ENCODE measurements around the gene PSMB3. TPM values are rescaled to one million over a fixed set of nuclear protein-coding genes. Genes with fewer than 3 reads are reported as not detected.

PSMB3 gene
- total RNA-seq, 1 experiment from 2014 or later: 239 TPM

DNA sequence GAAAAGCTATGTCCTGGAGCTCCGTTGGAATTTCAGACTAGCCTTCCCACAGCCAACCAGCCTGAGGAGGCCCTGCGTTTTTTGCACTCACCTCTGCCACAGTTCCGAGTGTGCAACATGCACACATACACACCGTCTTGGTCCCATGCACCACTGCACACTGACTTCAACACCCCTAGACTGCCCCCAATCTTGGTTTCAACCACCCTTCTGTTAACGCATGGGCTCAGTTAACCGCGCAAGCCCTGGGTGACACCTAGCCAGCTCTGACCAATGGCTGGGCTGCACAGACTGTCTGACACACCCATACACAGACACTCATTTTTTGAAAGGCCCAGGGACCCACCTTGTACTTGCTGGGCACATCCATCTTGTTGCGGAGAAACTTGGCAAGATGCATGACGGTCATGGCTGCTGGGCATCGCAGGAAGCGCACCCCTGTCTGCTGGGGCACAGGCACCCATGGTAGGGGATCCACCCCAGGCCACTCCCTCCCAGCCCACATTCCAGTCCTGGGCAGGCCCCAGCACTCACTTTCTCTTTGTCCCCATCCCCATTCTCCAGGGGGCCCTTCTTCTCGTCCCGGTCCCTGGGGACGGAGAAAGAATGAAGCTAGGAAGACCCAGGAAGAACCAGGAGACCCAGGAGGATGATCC, 14.4 kb upstream of the PSMB3 start:
- H3K36me3 ChIP-seq: peaks cover 45% of the 10 kb centered on the region
- H3K27ac ChIP-seq: no peak overlapping the region

DNA sequence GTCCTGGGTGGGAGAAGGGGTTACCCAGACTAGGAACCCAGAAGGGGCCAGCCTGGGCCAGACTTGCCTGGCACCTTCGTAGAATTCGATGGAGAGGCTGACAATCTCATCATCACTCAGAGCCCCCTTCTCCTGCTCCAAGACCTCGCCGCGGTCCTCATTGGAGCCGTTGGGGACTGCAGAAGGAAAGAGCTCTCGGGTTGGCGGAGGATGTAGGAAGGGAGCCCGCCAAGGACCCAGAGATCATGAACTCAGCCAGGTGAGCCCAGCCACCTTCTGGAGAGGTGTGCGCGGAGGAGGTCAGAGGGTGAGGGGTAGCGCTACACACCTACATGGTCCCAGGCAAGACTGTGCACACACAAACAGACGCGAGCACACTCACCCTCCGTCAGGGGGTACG, 13.9 kb upstream of the PSMB3 start:
- Histone ChIP-seq H3K9me3 (replicated peaks) (no peaks in the 10 kb centered on the region), H3K36me3 (peaks cover 42% of the 10 kb centered on the region), H3K4me3 (no peak overlapping the region), H3K4me1 (peaks cover 36% of the 10 kb centered on the region), H3K27ac (no peak overlapping the region), H3K27me3 (no peaks in the 10 kb centered on the region)
- no peak for DNase-seq

More for the DNA sequence above, 14.4 kb upstream of the PSMB3 start:
- Histone ChIP-seq H3K4me3 (no peak overlapping the region), H3K9me3 (replicated peaks) (no peaks in the 10 kb centered on the region), H3K27me3 (no peaks in the 10 kb centered on the region), H3K4me1 (peaks cover 31% of the 10 kb centered on the region)
- DNase-seq: no peak

DNA sequence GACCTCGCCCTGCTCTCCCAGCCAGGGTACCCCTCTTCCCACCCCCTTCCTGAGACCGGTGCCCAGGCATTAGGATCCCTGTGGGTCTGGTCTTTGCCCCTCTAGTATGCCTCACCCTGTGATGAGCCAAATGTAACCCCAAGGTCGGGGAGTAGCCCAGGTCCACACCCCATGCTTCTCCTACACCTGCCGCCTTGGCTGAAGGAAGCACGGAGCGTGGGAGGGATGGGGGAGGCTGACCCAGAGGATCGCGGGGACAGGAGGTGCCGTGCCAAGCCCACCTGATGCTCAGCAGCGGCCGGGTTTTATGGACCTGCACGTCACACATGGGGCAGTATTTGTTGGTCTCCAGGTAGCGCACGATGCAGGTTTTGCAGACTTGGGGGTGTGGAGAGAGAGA, 13.2 kb upstream of the PSMB3 start:
- Histone ChIP-seq H3K27ac (no peak overlapping the region), H3K4me1 (peaks cover 37% of the 10 kb centered on the region), H3K27me3 (no peaks in the 10 kb centered on the region), H3K9me3 (replicated peaks) (no peaks in the 10 kb centered on the region), H3K36me3 (peaks cover 38% of the 10 kb centered on the region), H3K4me3 (no peak overlapping the region)
- DNase-seq: no peak

DNA sequence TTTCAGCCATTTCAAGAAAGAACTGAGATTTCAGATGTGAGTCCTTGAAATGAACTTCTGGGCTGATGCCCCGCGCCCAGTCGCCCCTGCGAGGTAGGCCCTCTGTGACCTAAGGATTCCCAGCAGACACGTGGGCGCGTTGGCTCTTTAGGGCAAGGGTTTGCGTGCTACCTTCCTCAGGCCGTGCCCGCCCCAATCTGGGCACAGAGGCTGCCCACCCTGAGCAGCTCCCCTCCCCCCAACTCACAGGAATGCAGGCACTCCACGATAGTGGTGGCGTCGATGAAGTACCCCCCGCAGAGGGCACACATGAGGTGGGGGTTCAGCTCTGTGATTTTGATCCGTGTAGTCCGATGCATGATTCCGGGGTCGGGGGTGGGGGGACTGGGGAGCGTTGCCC, 12.5 kb upstream of the PSMB3 start:
- Histone ChIP-seq H3K27ac (no peak overlapping the region), H3K36me3 (peaks cover 33% of the 10 kb centered on the region), H3K9me3 (replicated peaks) (no peaks in the 10 kb centered on the region), H3K27me3 (no peaks in the 10 kb centered on the region), H3K4me3 (no peak overlapping the region), H3K4me1 (peaks cover 37% of the 10 kb centered on the region)
- no peak for DNase-seq

DNA sequence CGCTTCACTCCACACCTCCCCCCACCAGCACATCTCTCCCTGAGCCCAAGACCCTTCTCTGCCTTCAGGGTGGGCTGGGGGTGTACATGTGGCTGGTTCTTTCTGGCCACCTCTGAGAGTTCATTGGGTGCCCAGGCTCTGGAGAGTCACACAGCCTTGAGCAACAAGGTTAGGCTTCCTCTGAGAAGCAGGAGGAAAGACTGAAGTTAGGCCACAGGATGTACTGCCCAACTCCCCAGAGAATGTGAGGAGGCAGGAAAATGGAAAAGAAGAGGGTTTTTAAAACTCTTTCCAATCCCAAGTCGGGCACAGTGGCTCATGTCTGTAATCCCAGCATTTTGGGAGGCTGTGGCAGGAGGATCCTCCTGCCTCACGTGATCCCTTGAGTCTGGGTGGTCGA, 11.7 kb upstream of the PSMB3 start:
- Histone ChIP-seq H3K4me1 (peaks cover 35% of the 10 kb centered on the region), H3K27me3 (no peaks in the 10 kb centered on the region), H3K9me3 (replicated peaks) (no peaks in the 10 kb centered on the region), H3K27ac (no peak overlapping the region), H3K36me3 (peaks cover 25% of the 10 kb centered on the region), H3K4me3 (no peak overlapping the region)
- no peak for DNase-seq

- Histone ChIP-seq H3K4me1 (peaks cover 35% of the 10 kb centered on the region), H3K4me3 (no peak overlapping the region), H3K27me3 (no peaks in the 10 kb centered on the region), H3K9me3 (replicated peaks) (no peaks in the 10 kb centered on the region), H3K36me3 (peaks cover 22% of the 10 kb centered on the region), H3K27ac (peak overlapping the region; percentile 38)
- DNase-seq: no peak
Observed at GRCh38 chr17:38741461-38741860, 11.1 kb upstream of the PSMB3 start.

DNA sequence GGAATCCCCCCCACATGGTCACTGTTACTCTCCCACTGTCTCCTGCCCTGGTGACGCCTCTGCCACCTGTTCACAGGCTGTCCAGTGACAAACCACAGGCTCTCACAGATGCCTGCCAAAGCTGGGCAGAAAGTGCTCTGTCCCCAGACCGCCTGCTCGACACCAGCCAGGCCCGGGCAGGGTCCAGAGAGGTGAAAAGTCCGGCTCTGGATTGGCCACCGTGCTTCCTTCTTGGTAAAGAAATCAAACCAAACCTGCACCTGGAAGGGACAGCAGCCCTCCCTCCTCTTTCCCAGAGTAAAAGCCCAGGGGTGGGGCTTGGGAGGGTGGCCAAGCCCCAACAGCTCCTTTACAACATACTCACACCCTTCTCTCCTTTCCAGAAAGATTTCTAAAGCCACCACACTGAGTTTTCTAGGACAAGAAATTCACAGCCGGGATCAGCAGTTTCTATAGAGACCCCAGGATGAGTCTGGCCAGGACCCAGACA, 10.6 kb upstream of the PSMB3 start:
- H3K27me3 ChIP-seq: no peaks in the 10 kb centered on the region
- peaks cover 21% of the 10 kb centered on the region for H3K36me3 ChIP-seq
- no peak overlapping the region for H3K4me3 ChIP-seq
- DNase-seq: peak; percentile 49 to 65
- peaks cover 37% of the 10 kb centered on the region for H3K4me1 ChIP-seq
- no peaks in the 10 kb centered on the region for H3K9me3 ChIP-seq (replicated peaks)
- peak overlapping the region; percentile 38 for H3K27ac ChIP-seq

GRCh38 chr17:38742411-38743308, 9.9 kb upstream of the PSMB3 start:
- Histone ChIP-seq H3K9me3 (replicated peaks) (no peaks in the 10 kb centered on the region), H3K36me3 (peaks cover 16% of the 10 kb centered on the region), H3K27me3 (no peaks in the 10 kb centered on the region), H3K27ac (peak overlapping the region; percentile 38), H3K4me3 (no peak overlapping the region), H3K4me1 (peaks cover 37% of the 10 kb centered on the region)
- peak; percentile 73 to 85 for DNase-seq

- Histone ChIP-seq H3K9me3 (replicated peaks) (no peaks in the 10 kb centered on the region), H3K4me3 (no peak overlapping the region), H3K27me3 (no peaks in the 10 kb centered on the region), H3K27ac (no peak overlapping the region), H3K36me3 (peaks cover 8% of the 10 kb centered on the region), H3K4me1 (peaks cover 37% of the 10 kb centered on the region)
- DNase-seq: no peak
Observed at GRCh38 chr17:38743556-38744171, 8.9 kb upstream of the PSMB3 start.

DNA sequence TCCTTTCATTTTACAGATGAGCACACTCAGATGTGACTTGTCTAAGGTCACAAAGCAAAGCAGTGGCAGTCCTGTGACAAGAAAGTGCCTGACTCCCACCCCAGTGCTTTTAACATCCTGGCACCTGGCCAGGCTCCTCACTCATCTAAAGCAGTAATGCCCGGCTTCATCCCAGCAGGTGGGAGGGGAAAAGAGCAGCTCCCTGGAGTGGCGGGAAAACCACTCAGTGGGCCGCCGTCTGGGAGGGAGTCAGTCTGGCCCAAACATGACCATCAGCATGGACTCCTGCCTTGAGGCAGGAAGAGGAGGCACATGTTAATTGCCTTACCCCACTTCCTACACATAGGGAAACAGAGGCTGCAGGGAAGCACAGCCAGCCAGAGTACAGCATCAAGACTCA, 7.0 kb upstream of the PSMB3 start:
- DNase-seq: peak; percentile 55 to 70
- Histone ChIP-seq H3K27ac (no peak overlapping the region), H3K27me3 (no peaks in the 10 kb centered on the region), H3K36me3 (no peaks in the 10 kb centered on the region), H3K4me3 (no peak overlapping the region), H3K9me3 (replicated peaks) (no peaks in the 10 kb centered on the region), H3K4me1 (peaks cover 37% of the 10 kb centered on the region)

- no peak overlapping the region for H3K27ac ChIP-seq
Observed at GRCh38 chr17:38746004-38746848, 6.3 kb upstream of the PSMB3 start.

DNA sequence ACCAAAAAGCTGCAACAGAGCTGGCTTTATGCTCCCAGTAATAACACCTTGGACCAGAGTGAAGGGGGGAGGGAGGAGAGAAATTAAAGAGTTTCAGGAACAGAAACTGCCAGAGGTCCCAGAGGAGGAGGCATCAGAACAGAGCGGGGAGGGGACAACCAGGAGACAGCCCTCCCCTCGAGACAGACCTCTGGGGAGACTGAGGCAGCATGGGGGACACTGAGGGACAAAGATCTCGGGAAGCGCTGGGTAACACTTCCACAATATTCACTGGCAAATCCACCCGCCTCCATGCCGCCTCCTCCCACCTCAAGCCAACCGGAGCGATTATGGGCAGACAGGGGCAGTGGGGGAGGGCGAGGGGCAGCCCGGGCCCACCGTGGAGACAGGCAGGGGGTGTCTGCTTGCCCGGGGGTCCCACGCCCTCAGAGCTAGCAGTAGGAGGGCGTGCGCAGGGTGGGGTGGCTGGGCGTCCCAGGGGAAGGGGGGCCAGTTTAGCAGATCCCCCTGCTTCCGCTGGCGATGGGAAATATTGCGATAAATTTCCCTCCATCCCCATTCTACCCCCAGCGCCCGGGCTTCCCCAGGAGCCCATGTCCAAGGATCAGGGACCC, 5.6 kb upstream of the PSMB3 start:
- Histone ChIP-seq H3K4me1 (peaks cover 39% of the 10 kb centered on the region), H3K27ac (no peak overlapping the region; the same call in 1 of the 2 replicates)

More at GRCh38 chr17:38746004-38746848, 6.3 kb upstream of the PSMB3 start:
- DNase-seq: no peak
- H3K36me3 ChIP-seq: no peaks in the 10 kb centered on the region
- H3K4me3 ChIP-seq: peak overlapping the region; percentile 98
- peaks cover 43% of the 10 kb centered on the region for H3K4me1 ChIP-seq
- H3K27me3 ChIP-seq: no peaks in the 10 kb centered on the region
- H3K9me3 ChIP-seq (replicated peaks): no peaks in the 10 kb centered on the region

GRCh38 chr17:38747463-38748148, 4.9 kb upstream of the PSMB3 start:
- H3K27ac ChIP-seq: peak overlapping the region; percentile 82

More for the DNA sequence above, 5.6 kb upstream of the PSMB3 start:
- H3K9me3 ChIP-seq (replicated peaks): no peaks in the 10 kb centered on the region
- H3K4me3 ChIP-seq: peak overlapping the region; percentile 98
- H3K36me3 ChIP-seq: no peaks in the 10 kb centered on the region
- DNase-seq: no peak
- no peaks in the 10 kb centered on the region for H3K27me3 ChIP-seq

More at GRCh38 chr17:38747463-38748148, 4.9 kb upstream of the PSMB3 start:
- no peaks in the 10 kb centered on the region for H3K27me3 ChIP-seq
- peaks cover 32% of the 10 kb centered on the region for H3K4me1 ChIP-seq
- H3K4me3 ChIP-seq: peak overlapping the region; percentile 98
- no peaks in the 10 kb centered on the region for H3K9me3 ChIP-seq (replicated peaks)
- DNase-seq: peak; percentile 50 to 59
- H3K36me3 ChIP-seq: no peaks in the 10 kb centered on the region

Data from SJCRH30 (cell line).